K562 (cell line): ENCODE results near the gene DRC1. TPM values are rescaled to one million over a fixed set of nuclear protein-coding genes. Genes with fewer than 3 reads are reported as not detected.
A peak's percentile ranks its signal among the peaks of the same experiment; 100 is the strongest.

Source experiments
- ARID2 ChIP-seq: fragments of 450-650 bp; IDR thresholded peaks from 2 replicates; pipeline ENCODE4 v1.6.1; 2017; ENCODE audit warnings: antibody characterized with exemption, mild to moderate bottlenecking
- ARNT ChIP-seq, 2 experiments: fragments of 450-650 bp; IDR thresholded peaks; 2 replicates each; pipeline ENCODE4 v1.6.1; 2016; ENCODE audit warnings: mild to moderate bottlenecking in 1 of 2
- CBX5 ChIP-seq: IDR thresholded peaks from 2 replicates; pipeline ENCODE4 v1.6.1; 2014; ENCODE audit warnings: low read depth, borderline replicate concordance
- CSDE1 ChIP-seq, 2 experiments: fragments of 450-650 bp; IDR thresholded peaks; 2 replicates each; pipeline ENCODE4 v1.6.1; 2016; ENCODE audit warnings: mild to moderate bottlenecking in 1 of 2
- DACH1 ChIP-seq: fragments of 450-650 bp; IDR thresholded peaks from 2 replicates; pipeline ENCODE4 v1.6.1; 2018; ENCODE audit not compliant: partially characterized antibody
- DDX20 ChIP-seq: fragments of 450-650 bp; IDR thresholded peaks from 2 replicates; pipeline ENCODE4 v1.6.1; 2016; ENCODE audit warnings: missing genetic modification characterization, low read depth, mild to moderate bottlenecking, missing compliant biosample characterization, moderate library complexity
- DIDO1 ChIP-seq: fragments of 450-650 bp; IDR thresholded peaks from 2 replicates; pipeline ENCODE4 v1.6.1; 2016; ENCODE audit warnings: low read depth, missing biosample characterization, missing genetic modification characterization
- HNRNPK ChIP-seq: fragments of 200-400 bp; formaldehyde crosslinking; IDR thresholded peaks from one replicate; pipeline ENCODE4 v1.6.1; 2018; ENCODE audit warnings: mild to moderate bottlenecking, low read depth, low read length; ENCODE audit not compliant: poor library complexity, severe bottlenecking
- HNRNPLL ChIP-seq: fragments of 200-400 bp; formaldehyde crosslinking; IDR thresholded peaks from 2 replicates; pipeline ENCODE4 v1.6.1; 2017; ENCODE audit warnings: low read length, low read depth, mild to moderate bottlenecking; ENCODE audit not compliant: poor library complexity, severe bottlenecking
- KLF6 ChIP-seq: fragments of 250-450 bp; sonication (Bioruptor Pico); IDR thresholded peaks from 2 replicates; pipeline ENCODE4 v1.4.0; 2020; ENCODE audit warnings: mild to moderate bottlenecking, moderate library complexity, borderline replicate concordance
- MED1 ChIP-seq: sonication (generic); formaldehyde crosslinking; IDR thresholded peaks from 2 replicates; pipeline ENCODE4 v1.8.1; 2023; ENCODE audit warnings: missing genetic modification reagents, borderline replicate concordance
- NBN ChIP-seq: fragments of 450-650 bp; IDR thresholded peaks from 2 replicates; pipeline ENCODE4 v1.6.1; 2016; ENCODE audit warnings: low read depth, mild to moderate bottlenecking
- SLC30A9 ChIP-seq: fragments of 250-450 bp; sonication (Bioruptor Pico); IDR thresholded peaks from 2 replicates; pipeline ENCODE4 v1.8.0; 2022; ENCODE audit warnings: mild to moderate bottlenecking, moderate library complexity
- TRIM28 ChIP-seq: fragments of 450-650 bp; IDR thresholded peaks from 2 replicates; pipeline ENCODE4 v1.6.1; 2017
- YY1 ChIP-seq, 3 experiments: IDR thresholded peaks; 2 replicates each; pipeline ENCODE4 v1.6.1; 2011; ENCODE audit warnings: low read length in 2 of 3, mild to moderate bottlenecking in 2 of 3, moderate library complexity in 2 of 3, borderline replicate concordance in 1 of 3, control low read depth in 1 of 3, low read depth in 1 of 3; ENCODE audit not compliant: insufficient read depth in 3 of 3, insufficient replicate concordance in 2 of 3, control insufficient read depth in 1 of 3, insufficient read length in 1 of 3; ENCODE audit errors: extremely low read depth in 1 of 3
- ZFX ChIP-seq: sonication (generic); formaldehyde crosslinking; IDR thresholded peaks from 2 replicates; pipeline ENCODE4 v1.8.0; 2022; ENCODE audit warnings: mild to moderate bottlenecking, missing genetic modification reagents, moderate library complexity
- ZKSCAN8 ChIP-seq: fragments of 200-800 bp; sonication (Bioruptor generic); IDR thresholded peaks from 2 replicates; pipeline ENCODE4 v1.6.1; 2016; ENCODE audit warnings: missing genetic modification characterization, missing compliant biosample characterization
- ZNF24 ChIP-seq: fragments of 450-650 bp; IDR thresholded peaks from 2 replicates; pipeline ENCODE4 v1.6.1; 2016
- ZNF668 ChIP-seq: fragments of 250-450 bp; sonication (Bioruptor Pico); IDR thresholded peaks from 2 replicates; pipeline ENCODE4 v1.8.0; 2022; ENCODE audit warnings: mild to moderate bottlenecking, inconsistent platforms
- polyA plus RNA-seq, 8 experiments: library from polyadenylated mRNA; depleted of rRNA in 4 of 8; stranded (reverse) in 5 of 8; unstranded in 3 of 8; fragments of >200 nt; fragmentation: Nextera tagmentation in 2 of 8; fragmentation: Illumina TruSeq in 1 of 8; extraction: Ambion mirVana in 2 of 8; extraction: Trizol in 1 of 8; gene quantifications; 2 replicates each; pipeline versions ENCODE4 v1.2.1 to v1.2.3, GENCODE V29; 2011 to 2014; ENCODE audit warnings: inconsistent platforms in 1 of 8, missing spikeins in 1 of 8
- total RNA-seq, 7 experiments: library from RNA; depleted of rRNA in 6 of 7; stranded (reverse); fragments of >200 nt in 6 of 7; fragmentation: Illumina TruSeq in 2 of 7; extraction: Trizol in 2 of 7; gene quantifications; 2 replicates each; pipeline versions ENCODE4 v1.2.1 to v1.2.3, GENCODE V29; 2011 to 2021; ENCODE audit warnings: low replicate concordance in 1 of 7
- TF ChIP-seq, protein P1 (sequence below): sonication (generic); formaldehyde crosslinking; IDR thresholded peaks from 2 replicates; pipeline ENCODE4 v1.8.0; 2023; ENCODE audit warnings: mild to moderate bottlenecking, missing genetic modification reagents
- TF ChIP-seq, protein P2 (sequence below): fragments of 250-450 bp; sonication (Bioruptor Pico); IDR thresholded peaks from 2 replicates; pipeline ENCODE4 v1.8.0; 2022; ENCODE audit warnings: moderate library complexity, mild to moderate bottlenecking, inconsistent platforms
- TF ChIP-seq, protein P3 (sequence below): sonication (generic); formaldehyde crosslinking; IDR thresholded peaks from 2 replicates; pipeline ENCODE4 v1.8.1; 2023; ENCODE audit warnings: mild to moderate bottlenecking, missing genetic modification reagents
- TF ChIP-seq, protein P4 (sequence below): fragments of 450-650 bp; IDR thresholded peaks from 2 replicates; pipeline ENCODE4 v1.6.1; 2014; ENCODE audit warnings: low read depth, mild to moderate bottlenecking, moderate library complexity, borderline replicate concordance

The DRC1 gene
- total and polyA plus RNA-seq, 9 of the 15 experiments (the other 6 are each of a cell fraction or from before 2014, with no cell fraction given) = 0.07 to 0.10 TPM; not detected in 7

DNA sequence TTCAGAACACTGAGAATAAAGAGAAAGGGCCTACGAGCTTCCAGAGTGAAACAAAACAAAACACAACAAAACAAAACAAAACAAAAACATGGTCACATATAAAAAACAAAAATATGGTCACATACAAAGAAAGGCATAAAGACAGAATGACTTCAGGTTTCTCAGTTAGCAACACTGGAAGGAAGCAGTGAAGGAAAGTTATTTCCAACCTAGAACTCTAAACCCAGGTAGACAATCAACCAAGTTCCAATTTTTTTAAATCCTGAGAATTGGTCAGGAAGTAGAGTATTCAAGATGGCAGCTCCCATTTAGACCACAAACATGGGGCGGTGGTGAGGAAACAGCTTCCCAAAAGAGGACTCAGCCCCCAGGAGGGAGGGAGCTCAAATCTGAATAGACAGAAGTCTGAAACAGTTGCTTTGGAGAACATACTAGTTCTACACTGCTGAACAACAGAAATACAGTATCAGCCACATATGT, 9.1 kb downstream of the DRC1 start (continued):
- TF ChIP-seq, protein P1, sequence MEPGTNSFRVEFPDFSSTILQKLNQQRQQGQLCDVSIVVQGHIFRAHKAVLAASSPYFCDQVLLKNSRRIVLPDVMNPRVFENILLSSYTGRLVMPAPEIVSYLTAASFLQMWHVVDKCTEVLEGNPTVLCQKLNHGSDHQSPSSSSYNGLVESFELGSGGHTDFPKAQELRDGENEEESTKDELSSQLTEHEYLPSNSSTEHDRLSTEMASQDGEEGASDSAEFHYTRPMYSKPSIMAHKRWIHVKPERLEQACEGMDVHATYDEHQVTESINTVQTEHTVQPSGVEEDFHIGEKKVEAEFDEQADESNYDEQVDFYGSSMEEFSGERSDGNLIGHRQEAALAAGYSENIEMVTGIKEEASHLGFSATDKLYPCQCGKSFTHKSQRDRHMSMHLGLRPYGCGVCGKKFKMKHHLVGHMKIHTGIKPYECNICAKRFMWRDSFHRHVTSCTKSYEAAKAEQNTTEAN (CRISPR knock-in tag) = no peak
- TF ChIP-seq KLF6 (CRISPR knock-in tag) = peak; percentile 10; the same call in 1 of the 2 replicates
- no peak for TF ChIP-seq CBX5
- no peak for TF ChIP-seq MED1 (CRISPR knock-in tag)
- TF ChIP-seq DACH1 = no peak
- TF ChIP-seq ZNF668 (CRISPR knock-in tag) = no peak
- no peak for TF ChIP-seq HNRNPLL
- peak in 1 of 2 experiments; percentile 66; a peak in 1 of 4 replicates for TF ChIP-seq CSDE1 (IDR thresholded peaks at IDR 0.05)
- TF ChIP-seq, protein P2, sequence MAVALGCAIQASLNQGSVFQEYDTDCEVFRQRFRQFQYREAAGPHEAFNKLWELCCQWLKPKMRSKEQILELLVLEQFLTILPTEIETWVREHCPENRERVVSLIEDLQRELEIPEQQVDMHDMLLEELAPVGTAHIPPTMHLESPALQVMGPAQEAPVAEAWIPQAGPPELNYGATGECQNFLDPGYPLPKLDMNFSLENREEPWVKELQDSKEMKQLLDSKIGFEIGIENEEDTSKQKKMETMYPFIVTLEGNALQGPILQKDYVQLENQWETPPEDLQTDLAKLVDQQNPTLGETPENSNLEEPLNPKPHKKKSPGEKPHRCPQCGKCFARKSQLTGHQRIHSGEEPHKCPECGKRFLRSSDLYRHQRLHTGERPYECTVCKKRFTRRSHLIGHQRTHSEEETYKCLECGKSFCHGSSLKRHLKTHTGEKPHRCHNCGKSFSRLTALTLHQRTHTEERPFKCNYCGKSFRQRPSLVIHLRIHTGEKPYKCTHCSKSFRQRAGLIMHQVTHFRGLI (CRISPR knock-in tag) = no peak
- TF ChIP-seq ZFX (CRISPR knock-in tag) = no peak
- TF ChIP-seq, protein P3, sequence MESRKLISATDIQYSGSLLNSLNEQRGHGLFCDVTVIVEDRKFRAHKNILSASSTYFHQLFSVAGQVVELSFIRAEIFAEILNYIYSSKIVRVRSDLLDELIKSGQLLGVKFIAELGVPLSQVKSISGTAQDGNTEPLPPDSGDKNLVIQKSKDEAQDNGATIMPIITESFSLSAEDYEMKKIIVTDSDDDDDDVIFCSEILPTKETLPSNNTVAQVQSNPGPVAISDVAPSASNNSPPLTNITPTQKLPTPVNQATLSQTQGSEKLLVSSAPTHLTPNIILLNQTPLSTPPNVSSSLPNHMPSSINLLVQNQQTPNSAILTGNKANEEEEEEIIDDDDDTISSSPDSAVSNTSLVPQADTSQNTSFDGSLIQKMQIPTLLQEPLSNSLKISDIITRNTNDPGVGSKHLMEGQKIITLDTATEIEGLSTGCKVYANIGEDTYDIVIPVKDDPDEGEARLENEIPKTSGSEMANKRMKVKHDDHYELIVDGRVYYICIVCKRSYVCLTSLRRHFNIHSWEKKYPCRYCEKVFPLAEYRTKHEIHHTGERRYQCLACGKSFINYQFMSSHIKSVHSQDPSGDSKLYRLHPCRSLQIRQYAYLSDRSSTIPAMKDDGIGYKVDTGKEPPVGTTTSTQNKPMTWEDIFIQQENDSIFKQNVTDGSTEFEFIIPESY (CRISPR knock-in tag) = no peak
- peak in 2 of 3 experiments; percentile 58 to 90 for TF ChIP-seq YY1 (IDR thresholded peaks at IDR 0.05; ENCODE audit: borderline replicate concordance in 1 of 3, control insufficient read depth in 1 of 3, extremely low read depth in 1 of 3, insufficient read depth in 3 of 3, insufficient read length in 1 of 3, insufficient replicate concordance in 2 of 3, low read depth in 1 of 3, low read length in 2 of 3)
- TF ChIP-seq, protein P4, sequence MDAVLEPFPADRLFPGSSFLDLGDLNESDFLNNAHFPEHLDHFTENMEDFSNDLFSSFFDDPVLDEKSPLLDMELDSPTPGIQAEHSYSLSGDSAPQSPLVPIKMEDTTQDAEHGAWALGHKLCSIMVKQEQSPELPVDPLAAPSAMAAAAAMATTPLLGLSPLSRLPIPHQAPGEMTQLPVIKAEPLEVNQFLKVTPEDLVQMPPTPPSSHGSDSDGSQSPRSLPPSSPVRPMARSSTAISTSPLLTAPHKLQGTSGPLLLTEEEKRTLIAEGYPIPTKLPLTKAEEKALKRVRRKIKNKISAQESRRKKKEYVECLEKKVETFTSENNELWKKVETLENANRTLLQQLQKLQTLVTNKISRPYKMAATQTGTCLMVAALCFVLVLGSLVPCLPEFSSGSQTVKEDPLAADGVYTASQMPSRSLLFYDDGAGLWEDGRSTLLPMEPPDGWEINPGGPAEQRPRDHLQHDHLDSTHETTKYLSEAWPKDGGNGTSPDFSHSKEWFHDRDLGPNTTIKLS = 0 out of 2 replicates have a peak, but pooled peaks have one; percentile 19
- TF ChIP-seq ZNF24 = no peak
- TF ChIP-seq NBN = peak; percentile 49; the same call in 1 of the 2 replicates
- peak; percentile 61; the same call in 1 of the 2 replicates for TF ChIP-seq DDX20
- TF ChIP-seq DIDO1 (tag) = no peak
- 0 out of 2 replicates have a peak, but pooled peaks have one; percentile 61 for TF ChIP-seq ZKSCAN8 (CRISPR knock-in tag)
- 0 out of 4 replicates have a peak, but pooled peaks of 1 of the 2 experiments have one; percentile 23 for TF ChIP-seq ARNT (IDR thresholded peaks at IDR 0.05)
- no peak for TF ChIP-seq SLC30A9 (CRISPR knock-in tag)
- no peak for TF ChIP-seq ARID2
- TF ChIP-seq HNRNPK = no peak
- TF ChIP-seq TRIM28 = no peak
